K562 (cell line): ENCODE data around the gene YAP1. TPM values are rescaled to one million over a fixed set of nuclear protein-coding genes. Genes with fewer than 3 reads are reported as not detected.

Experiments used
- ATAC-seq: fragments of 200-7000 bp; cut with Tn5 transposase; 3 replicates; pipeline ENCODE4 v1.9.1; 2020; ENCODE audit warnings: moderate library complexity
- BruUV-seq: library from RNA; stranded (reverse); fragments of 400-500 nt; replicated peaks from 2 replicates; lab custom pipeline; 2021; lab: Mats Ljungman, UMichigan
- CTCF ChIA-PET: fragments of 300-600 bp; formaldehyde crosslinking; extraction: SDS; loops from one replicate; lab custom pipeline; 2021; ENCODE audit warnings: low intra/inter-chr PET ratio; lab: Yijun Ruan, JAX
- POLR2A ChIA-PET: fragments of 300-600, 350-650 bp; sonication (Branson Sonifier 250); formaldehyde crosslinking; extraction: SDS; loops from one replicate; lab custom pipeline; 2021; ENCODE audit warnings: antibody characterized with exemption, inconsistent platforms; lab: Yijun Ruan, JAX
- DNase-seq, 4 experiments: peaks; one replicate each; pipeline versions ENCODE4 v3.0.0 to v3.0.0-alpha.2; 2011 to 2018; ENCODE audit warnings: low spot score in 3 of 4, mixed read lengths in 3 of 4; ENCODE audit errors: extremely low read depth in 1 of 4
- FAIRE-seq: peaks from 2 replicates; lab custom pipeline; 2011; peaks lifted over from hg19 to GRCh38; lab: Jason Lieb, UNC
- H2AFZ ChIP-seq: 2 replicates; pipeline ENCODE4 v1.6.0; 2011; ENCODE audit warnings: low read depth, low read length, control low read depth, inconsistent platforms
- H3K27ac ChIP-seq: fragments of 200-600 bp; 3 replicates; pipeline ENCODE4 v1.8.0; 2011; ENCODE audit warnings: low read depth, mild to moderate bottlenecking, control low read depth, inconsistent platforms, low read length, moderate library complexity, mixed read lengths; ENCODE audit errors: extremely low read depth
- H3K27me3 ChIP-seq, 2 experiments: fragments of 300-600 bp in 1 of 2; 2 replicates in 1 of 2; 3 replicates in 1 of 2; pipeline versions ENCODE4 v1.6.0 to v1.8.0; 2011; ENCODE audit warnings: inconsistent platforms in 2 of 2, low read length in 2 of 2, mild to moderate bottlenecking in 1 of 2, mixed read lengths in 1 of 2, moderate library complexity in 1 of 2; ENCODE audit not compliant: control insufficient read depth in 2 of 2, insufficient read depth in 2 of 2
- H3K36me3 ChIP-seq: fragments of 300-600 bp; 3 replicates; pipeline ENCODE4 v1.8.0; 2011; ENCODE audit warnings: mild to moderate bottlenecking, low read length, inconsistent platforms; ENCODE audit not compliant: control insufficient read depth, insufficient read depth
- H3K4me1 ChIP-seq, 2 experiments: fragments of 200-600 bp in 1 of 2; replicated peaks in 1 of 2; 2 replicates in 1 of 2; 3 replicates in 1 of 2; pipeline versions ENCODE4 v1.5.1 to v1.8.0; 2011; ENCODE audit warnings: inconsistent platforms in 2 of 2, low read length in 2 of 2, mild to moderate bottlenecking in 1 of 2, mixed read lengths in 1 of 2, moderate library complexity in 1 of 2; ENCODE audit not compliant: control insufficient read depth in 2 of 2, insufficient read depth in 2 of 2
- H3K4me2 ChIP-seq: 2 replicates; pipeline ENCODE4 v1.6.1; 2011; ENCODE audit warnings: low read length, control low read depth, inconsistent platforms, mixed read lengths; ENCODE audit not compliant: insufficient read depth
- H3K4me3 ChIP-seq: fragments of 200-600 bp; sonication (generic), shearing (Covaris generic); 2 replicates; pipeline ENCODE4 v1.5.1; 2016; ENCODE audit warnings: control low read depth, inconsistent platforms
- H3K79me2 ChIP-seq: fragments of 200-600 bp; 3 replicates; pipeline ENCODE4 v1.8.0; 2011; ENCODE audit warnings: low read length, inconsistent platforms; ENCODE audit not compliant: control insufficient read depth, insufficient read depth
- H3K9ac ChIP-seq, 2 experiments: 2 replicates each; pipeline versions ENCODE4 v1.6.0 to v1.6.1; 2011; ENCODE audit warnings: low read depth in 2 of 2, low read length in 2 of 2, control low read depth in 1 of 2, inconsistent platforms in 1 of 2, mild to moderate bottlenecking in 1 of 2, mixed read lengths in 1 of 2; ENCODE audit not compliant: insufficient read depth in 1 of 2
- H3K9me1 ChIP-seq: one replicate; pipeline ENCODE4 v1.6.0; 2011; ENCODE audit warnings: inconsistent platforms, mild to moderate bottlenecking, low read length, moderate library complexity; ENCODE audit not compliant: control insufficient read depth, insufficient read depth
- H3K9me3 ChIP-seq: replicated peaks from 2 replicates; pipeline ENCODE4 v1.5.1; 2011; ENCODE audit warnings: low read depth, low read length, inconsistent platforms; ENCODE audit not compliant: control insufficient read depth, insufficient read depth
- H4K20me1 ChIP-seq: replicated peaks from 2 replicates; pipeline ENCODE4 v1.6.1; 2011; ENCODE audit warnings: low read length, inconsistent platforms, mixed read lengths; ENCODE audit not compliant: control insufficient read depth, insufficient read depth
- ATF7 ChIP-seq: fragments of 450-650 bp; IDR thresholded peaks from 2 replicates; pipeline ENCODE4 v1.7.1; 2014; ENCODE audit warnings: mild to moderate bottlenecking, moderate library complexity
- HOXB6 ChIP-seq: fragments of 250-450 bp; sonication (Bioruptor Pico); IDR thresholded peaks from 2 replicates; pipeline ENCODE4 v1.5.1; 2022; ENCODE audit warnings: mild to moderate bottlenecking, borderline replicate concordance
- PML ChIP-seq: IDR thresholded peaks from 2 replicates; pipeline ENCODE4 v1.6.1; 2012; ENCODE audit warnings: low read length, inconsistent platforms
- SAP30 ChIP-seq: fragments of 200-600 bp; sonication (generic); IDR thresholded peaks from 2 replicates; pipeline ENCODE4 v1.6.1; 2012; ENCODE audit warnings: borderline replicate concordance, low read depth, mild to moderate bottlenecking, moderate library complexity, low read length, control low read depth, inconsistent platforms; ENCODE audit not compliant: insufficient read depth, poor library complexity, severe bottlenecking
- TOE1 ChIP-seq, 2 experiments: fragments of 450-650 bp in 1 of 2; sonication (generic) in 1 of 2; formaldehyde crosslinking in 1 of 2; IDR thresholded peaks; 2 replicates each; pipeline versions ENCODE4 v1.7.1 to v1.8.0; 2016 to 2022; ENCODE audit warnings: borderline replicate concordance in 2 of 2, mild to moderate bottlenecking in 2 of 2, antibody characterized with exemption in 1 of 2, inconsistent platforms in 1 of 2, low read depth in 1 of 2, missing genetic modification reagents in 1 of 2, moderate library complexity in 1 of 2
- ZBTB7A ChIP-seq: IDR thresholded peaks from 2 replicates; pipeline ENCODE4 v1.6.1; 2011; ENCODE audit warnings: low read depth, mild to moderate bottlenecking, low read length, moderate library complexity, borderline replicate concordance; ENCODE audit not compliant: control insufficient read depth
- ZNF436 ChIP-seq: fragments of 250-450, 450-650 bp; sonication (Bioruptor Pico); formaldehyde crosslinking; IDR thresholded peaks from 2 replicates; pipeline ENCODE4 v1.7.0; 2020; ENCODE audit warnings: mild to moderate bottlenecking
- ZNF561 ChIP-seq: fragments of 450-650 bp; formaldehyde crosslinking; conservative IDR thresholded peaks from 2 replicates; pipeline ENCODE4 v1.4.0; 2020; ENCODE audit warnings: mild to moderate bottlenecking, moderate library complexity
- ZNF696 ChIP-seq: fragments of 250-450 bp; sonication (Bioruptor Pico); conservative IDR thresholded peaks from 2 replicates; pipeline ENCODE4 v1.4.0; 2020; ENCODE audit warnings: mild to moderate bottlenecking, moderate library complexity
- ZNF785 ChIP-seq: fragments of 250-450 bp; sonication (Bioruptor Pico); IDR thresholded peaks from 2 replicates; pipeline ENCODE4 v1.4.0; 2020; ENCODE audit warnings: mild to moderate bottlenecking
- WGBS: fragments of 100-300 bp; shearing (Covaris generic); methylation state at CpG from one replicate; pipeline ENCODE4 v1.1.6; 2016; ENCODE audit warnings: low coverage, mixed read lengths; ENCODE audit not compliant: insufficient coverage; ENCODE audit errors: missing lambda C conversion rate; 5-methylcytosine and 5-hydroxymethylcytosine counted together
- in situ Hi-C: fragments of 300-500 bp; cut with MboI; formaldehyde crosslinking; loops from 4 replicates; pipeline ENCODE4 v1.15.0; 2018; ENCODE audit warnings: inconsistent platforms, mixed read lengths
- intact Hi-C: fragments of 100-400 bp; cut with micrococcal nuclease; formaldehyde crosslinking; loops from 2 replicates; pipeline ENCODE4 v1.14.2; 2022
- polyA plus RNA-seq, 8 experiments: library from polyadenylated mRNA; depleted of rRNA in 4 of 8; stranded (reverse) in 5 of 8; unstranded in 3 of 8; fragments of >200 nt; fragmentation: Nextera tagmentation in 2 of 8; fragmentation: Illumina TruSeq in 1 of 8; extraction: Ambion mirVana in 2 of 8; extraction: Trizol in 1 of 8; gene quantifications; 2 replicates each; pipeline versions ENCODE4 v1.2.1 to v1.2.3, GENCODE V29; 2011 to 2014; ENCODE audit warnings: inconsistent platforms in 1 of 8, missing spikeins in 1 of 8
- total RNA-seq, 7 experiments: library from RNA; depleted of rRNA in 6 of 7; stranded (reverse); fragments of >200 nt in 6 of 7; fragmentation: Illumina TruSeq in 2 of 7; extraction: Trizol in 2 of 7; gene quantifications; 2 replicates each; pipeline versions ENCODE4 v1.2.1 to v1.2.3, GENCODE V29; 2011 to 2021; ENCODE audit warnings: low replicate concordance in 1 of 7
- TF ChIP-seq, protein P1 (sequence below): fragments of 250-450 bp; sonication (Bioruptor Pico); IDR thresholded peaks from 2 replicates; pipeline ENCODE4 v1.8.0; 2021; ENCODE audit warnings: moderate library complexity, mild to moderate bottlenecking, inconsistent platforms

YAP1 gene
- total and polyA plus RNA-seq, 9 of the 15 experiments (the other 6 are each of a cell fraction or from before 2014, with no cell fraction given), result 0.18 TPM; not detected in 8

DNA sequence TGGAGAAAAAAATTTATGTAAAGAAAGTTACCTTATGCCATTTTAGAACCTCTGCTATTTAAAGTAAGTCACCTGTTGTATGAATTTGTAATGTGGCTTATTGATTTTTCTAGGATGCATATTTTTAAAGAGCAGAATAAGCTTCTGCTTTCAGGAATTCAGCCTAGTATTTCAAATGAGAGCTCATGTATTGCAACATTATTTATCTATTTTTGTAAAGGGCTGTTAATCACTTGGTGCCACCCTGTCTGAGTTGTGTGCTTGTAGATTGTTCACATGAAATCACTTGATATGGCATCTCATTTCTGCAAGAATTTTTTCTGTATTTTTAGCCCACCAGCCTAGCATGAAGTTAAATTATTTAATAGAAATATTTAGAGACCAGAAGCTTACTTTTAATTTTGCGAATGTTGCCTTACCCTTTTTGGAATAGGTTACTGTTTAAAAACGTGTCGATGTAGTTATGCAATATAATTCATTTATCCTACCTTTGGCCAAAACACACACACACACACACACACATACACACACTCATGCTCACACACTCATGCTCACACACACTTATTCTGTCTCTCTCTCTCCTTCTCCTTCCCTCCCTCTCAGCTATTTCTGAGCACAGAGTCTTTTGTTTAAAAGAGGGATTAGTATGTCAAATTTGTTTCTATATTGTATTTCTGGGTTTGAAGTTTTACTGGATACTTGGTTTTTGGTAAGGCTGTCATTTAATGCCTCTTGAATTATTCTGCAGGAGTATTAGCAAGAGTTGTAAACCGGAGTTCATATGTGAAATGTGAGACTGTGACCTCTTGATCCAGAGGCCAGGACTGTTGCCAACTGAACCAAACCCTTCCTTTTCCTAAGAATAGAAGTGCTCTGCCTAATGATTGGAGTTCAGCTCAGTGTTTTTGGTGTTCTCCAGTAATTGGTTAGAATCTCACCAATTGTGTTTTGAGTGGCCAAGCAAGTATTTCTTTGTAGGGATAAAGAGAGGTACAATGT, 34.4 kb downstream of the YAP1 start:
- H3K36me3 ChIP-seq, result no peaks in the 10 kb centered on the region
- ChIA-PET POLR2A (no interaction called here), CTCF (no interaction called here)
- ATAC-seq, result no peak
- BruUV-seq, result no TSS peak
- TF ChIP-seq ZNF561, result no peak
- TF ChIP-seq ZNF785 (CRISPR knock-in tag), result no peak
- TF ChIP-seq ZNF696, result no peak
- TF ChIP-seq ATF7, result no peak
- TF ChIP-seq TOE1 (IDR thresholded peaks at IDR 0.05; ENCODE audit: borderline replicate concordance), result no peak
- TF ChIP-seq TOE1 (CRISPR knock-in tag; IDR thresholded peaks at IDR 0.05; ENCODE audit: borderline replicate concordance, low read depth), result no peak
- TF ChIP-seq SAP30, result no peak
- TF ChIP-seq ZBTB7A, result no peak
- no peak for TF ChIP-seq ZNF436 (CRISPR knock-in tag)
- TF ChIP-seq, protein P1, sequence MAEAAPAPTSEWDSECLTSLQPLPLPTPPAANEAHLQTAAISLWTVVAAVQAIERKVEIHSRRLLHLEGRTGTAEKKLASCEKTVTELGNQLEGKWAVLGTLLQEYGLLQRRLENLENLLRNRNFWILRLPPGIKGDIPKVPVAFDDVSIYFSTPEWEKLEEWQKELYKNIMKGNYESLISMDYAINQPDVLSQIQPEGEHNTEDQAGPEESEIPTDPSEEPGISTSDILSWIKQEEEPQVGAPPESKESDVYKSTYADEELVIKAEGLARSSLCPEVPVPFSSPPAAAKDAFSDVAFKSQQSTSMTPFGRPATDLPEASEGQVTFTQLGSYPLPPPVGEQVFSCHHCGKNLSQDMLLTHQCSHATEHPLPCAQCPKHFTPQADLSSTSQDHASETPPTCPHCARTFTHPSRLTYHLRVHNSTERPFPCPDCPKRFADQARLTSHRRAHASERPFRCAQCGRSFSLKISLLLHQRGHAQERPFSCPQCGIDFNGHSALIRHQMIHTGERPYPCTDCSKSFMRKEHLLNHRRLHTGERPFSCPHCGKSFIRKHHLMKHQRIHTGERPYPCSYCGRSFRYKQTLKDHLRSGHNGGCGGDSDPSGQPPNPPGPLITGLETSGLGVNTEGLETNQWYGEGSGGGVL (CRISPR knock-in tag), result no peak
- TF ChIP-seq HOXB6 (CRISPR knock-in tag), result no peak
- TF ChIP-seq PML, result no peak
- no peaks in the 10 kb centered on the region for H3K4me1 ChIP-seq
- H3K4me2 ChIP-seq, result no peak overlapping the region
- no peaks in the 10 kb centered on the region for H3K27me3 ChIP-seq
- no peak overlapping the region for H3K27ac ChIP-seq
- no peaks in the 10 kb centered on the region for H3K79me2 ChIP-seq
- intact Hi-C loops (no loop called here), in situ Hi-C loops (no loop called here)
- no peak overlapping the region for H3K9ac ChIP-seq
- H4K20me1 ChIP-seq, result no peaks in the 10 kb centered on the region
- no peak overlapping the region for H2AFZ ChIP-seq
- 3% methylated on average over 4 of the region's 4 CpGs for WGBS
- DNase-seq, result no peak
- H3K4me3 ChIP-seq, result no peak overlapping the region
- H3K9me3 ChIP-seq, result no peaks in the 10 kb centered on the region
- H3K9me1 ChIP-seq, result no peaks in the 10 kb centered on the region
- no peak for FAIRE-seq
